GM12891 (cell line): Measurements from ENCODE around the gene DAW1. TPM values are rescaled to one million over a fixed set of nuclear protein-coding genes. Genes with fewer than 3 reads are reported as not detected.
"Not testable (repeated sequence)": the region's sequence is repeated elsewhere in the genome, so short reads cannot be mapped to it uniquely, and the experiment has no call there.

ENCODE experiments used
- DNase-seq: peaks from one replicate; pipeline ENCODE4 v3.0.0; 2011; ENCODE audit warnings: low spot score; ENCODE audit not compliant: insufficient read length
- FAIRE-seq: peaks from 2 replicates; lab custom pipeline; 2011; peaks lifted over from hg19 to GRCh38; lab: Jason Lieb, UNC
- PAX5 ChIP-seq: IDR thresholded peaks from 2 replicates; pipeline ENCODE4 v1.6.1; 2011; ENCODE audit warnings: low read length, moderate library complexity, mild to moderate bottlenecking; ENCODE audit not compliant: insufficient read depth, severe bottlenecking
- POLR2A ChIP-seq: IDR thresholded peaks from 2 replicates; pipeline ENCODE4 v1.6.1; 2011; ENCODE audit warnings: low read depth, low read length, control low read depth
- POLR2AphosphoS5 ChIP-seq: IDR thresholded peaks from 2 replicates; pipeline ENCODE4 v1.6.1; 2011; ENCODE audit warnings: low read depth, low read length, control low read depth
- POU2F2 ChIP-seq: IDR thresholded peaks from 2 replicates; pipeline ENCODE4 v1.6.1; 2011; ENCODE audit warnings: low read depth, mild to moderate bottlenecking, control low read depth, low read length, moderate library complexity
- SPI1 ChIP-seq: IDR thresholded peaks from 2 replicates; pipeline ENCODE4 v1.6.1; 2011; ENCODE audit warnings: low read depth, low read length, control low read depth
- TAF1 ChIP-seq: IDR thresholded peaks from 2 replicates; pipeline ENCODE4 v1.6.1; 2011; ENCODE audit warnings: low read depth, low read length, control low read depth
- polyA plus RNA-seq: library from polyadenylated mRNA; unstranded; fragments of >200 nt; gene quantifications from one replicate; pipeline ENCODE4 v1.2.1, GENCODE V29; 2012; ENCODE audit warnings: low read depth, missing spikeins, inconsistent platforms; ENCODE audit not compliant: missing spikeins

DAW1 gene
- not detected for polyA plus RNA-seq

DNA sequence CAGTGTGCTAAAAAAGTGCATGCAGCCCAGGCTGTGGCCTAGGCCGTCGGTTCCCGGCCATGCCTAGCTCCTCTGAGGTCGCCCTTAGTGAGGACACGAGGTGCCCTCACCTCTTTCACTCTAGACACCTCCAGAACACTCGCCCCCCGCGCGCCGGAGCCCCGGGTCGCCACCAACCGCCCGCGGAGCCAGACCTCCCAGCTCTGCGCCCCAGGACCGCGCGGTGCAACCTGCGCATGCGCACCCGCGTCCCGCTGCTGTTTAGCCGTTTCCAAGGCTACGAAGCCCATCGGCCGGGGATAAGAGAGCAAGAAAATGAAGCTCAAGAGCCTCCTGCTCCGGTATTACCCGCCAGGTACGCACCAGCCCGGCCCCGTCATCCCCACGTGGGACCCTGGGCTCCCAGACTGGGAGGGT is at the start of gene DAW1:
Gene DAW1 (plus strand): TSS at position 257 of the 417 bp plus-strand sequence. CDS start 59 bp downstream, at position 316.
- DNase-seq (peak; percentile 49), FAIRE-seq (no peak)
- TF ChIP-seq POU2F2 = no peak
- TF ChIP-seq PAX5 = no peak
- no peak for TF ChIP-seq TAF1
- no peak for TF ChIP-seq POLR2A
- TF ChIP-seq SPI1 = no peak
- TF ChIP-seq POLR2AphosphoS5 = no peak

- no peak for DNase-seq
- TF ChIP-seq SPI1 (no peak), POU2F2 (no peak), POLR2AphosphoS5 (no peak), PAX5 (no peak), TAF1 (no peak), POLR2A (no peak)
- no peak for FAIRE-seq
Observed at GRCh38 chr2:227822416-227823003, 48.9 kb upstream of the DAW1 start.

DNA sequence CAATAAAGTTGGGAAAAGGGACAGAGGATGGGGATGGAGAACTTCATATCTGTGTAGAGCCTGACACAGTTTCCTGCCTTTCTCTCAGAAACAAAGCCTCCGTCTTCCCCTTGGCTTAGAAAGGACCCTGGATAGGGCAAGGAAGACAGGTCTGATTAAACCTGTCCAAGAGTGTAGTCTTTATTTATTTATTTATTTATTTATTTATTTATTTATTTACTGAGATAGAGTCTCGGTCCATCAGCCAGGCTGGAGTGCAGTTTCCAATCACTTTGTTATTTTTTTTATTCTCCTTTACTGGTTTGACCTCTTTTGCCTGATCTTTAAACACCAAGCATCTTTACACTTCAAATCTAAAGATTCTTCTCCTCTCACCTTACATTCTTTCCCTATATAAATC is 47.5 kb upstream of the DAW1 start:
- TF ChIP-seq POU2F2 = no peak
- no peak for DNase-seq
- FAIRE-seq = no peak

DNA sequence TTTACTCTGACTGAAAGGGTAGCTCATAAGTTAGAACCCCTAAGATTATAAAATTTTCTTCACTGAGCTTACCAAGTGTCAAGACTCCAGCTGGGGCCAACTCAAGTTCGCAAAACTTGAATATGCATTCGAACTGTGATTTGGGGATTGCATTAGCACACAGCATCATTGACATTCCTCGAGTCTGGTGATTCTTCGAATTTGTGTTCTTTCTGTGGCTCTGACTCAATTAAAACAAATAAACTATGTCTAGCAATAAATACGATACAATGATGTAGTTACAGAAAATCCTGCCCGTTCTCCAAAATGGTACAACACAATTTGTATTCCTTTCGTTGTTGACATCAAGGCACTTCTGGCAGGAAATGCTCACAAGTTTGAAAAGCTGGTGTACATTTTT is 46.7 kb upstream of the DAW1 start:
- no peak for FAIRE-seq
- TF ChIP-seq POLR2AphosphoS5 = no peak

GRCh38 chr2:227826019-227826521 is 45.4 kb upstream of the DAW1 start:
- no peak for FAIRE-seq
- TF ChIP-seq PAX5 (no peak), SPI1 (no peak), POLR2A (no peak), TAF1 (no peak)
- DNase-seq = no peak

More for the DNA sequence above, 46.7 kb upstream of the DAW1 start:
- no peak for DNase-seq

GRCh38 chr2:227826563-227826962 is 44.9 kb upstream of the DAW1 start:
- DNase-seq = no peak
- TF ChIP-seq TAF1 = no peak
- no peak for TF ChIP-seq PAX5
- no peak for FAIRE-seq

DNA sequence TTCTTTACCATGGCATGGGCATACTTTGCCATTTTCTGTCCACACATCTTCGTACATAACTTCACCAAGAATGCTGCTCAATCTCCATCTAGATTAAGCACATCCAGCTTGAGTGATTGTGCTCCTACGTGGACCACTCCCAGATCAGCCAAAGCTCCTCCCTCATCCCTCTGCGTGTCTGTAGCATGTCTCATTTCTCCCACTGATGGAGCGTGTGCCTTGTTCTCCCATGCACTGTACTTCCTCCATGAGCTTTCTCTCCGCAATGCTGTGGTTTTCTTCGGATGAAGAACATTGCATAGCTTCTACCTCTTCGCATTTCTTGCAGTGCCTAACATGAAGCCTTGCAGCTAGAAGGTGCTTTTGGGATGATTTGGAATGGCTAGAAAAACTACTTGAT is 44.3 kb upstream of the DAW1 start:
- DNase-seq = no peak
- TF ChIP-seq POLR2AphosphoS5 (no peak), TAF1 (no peak), SPI1 (no peak), POLR2A (no peak), POU2F2 (no peak), PAX5 (no peak)
- FAIRE-seq = no peak

- TF ChIP-seq POU2F2 (no peak), PAX5 (no peak), SPI1 (no peak), POLR2AphosphoS5 (no peak), TAF1 (no peak), POLR2A (no peak)
- DNase-seq (no peak), FAIRE-seq (no peak)
Observed at GRCh38 chr2:227828477-227828912, 42.9 kb upstream of the DAW1 start.

GRCh38 chr2:227829337-227829736 is 42.1 kb upstream of the DAW1 start:
- DNase-seq (no peak), FAIRE-seq (no peak)
- TF ChIP-seq POLR2A = no peak
- TF ChIP-seq SPI1 = peak; percentile 79
- TF ChIP-seq TAF1 = no peak

GRCh38 chr2:227834423-227834822 is 37.0 kb upstream of the DAW1 start:
- no peak for TF ChIP-seq POLR2AphosphoS5
- no peak for TF ChIP-seq POU2F2
- TF ChIP-seq POLR2A = no peak
- no peak for TF ChIP-seq TAF1
- no peak for TF ChIP-seq PAX5
- no peak for TF ChIP-seq SPI1
- no peak for DNase-seq
- FAIRE-seq = no peak

GRCh38 chr2:227834916-227835650 is 36.3 kb upstream of the DAW1 start:
- TF ChIP-seq PAX5 (no peak), POLR2AphosphoS5 (no peak)
- DNase-seq (no peak), FAIRE-seq (no peak)

DNA sequence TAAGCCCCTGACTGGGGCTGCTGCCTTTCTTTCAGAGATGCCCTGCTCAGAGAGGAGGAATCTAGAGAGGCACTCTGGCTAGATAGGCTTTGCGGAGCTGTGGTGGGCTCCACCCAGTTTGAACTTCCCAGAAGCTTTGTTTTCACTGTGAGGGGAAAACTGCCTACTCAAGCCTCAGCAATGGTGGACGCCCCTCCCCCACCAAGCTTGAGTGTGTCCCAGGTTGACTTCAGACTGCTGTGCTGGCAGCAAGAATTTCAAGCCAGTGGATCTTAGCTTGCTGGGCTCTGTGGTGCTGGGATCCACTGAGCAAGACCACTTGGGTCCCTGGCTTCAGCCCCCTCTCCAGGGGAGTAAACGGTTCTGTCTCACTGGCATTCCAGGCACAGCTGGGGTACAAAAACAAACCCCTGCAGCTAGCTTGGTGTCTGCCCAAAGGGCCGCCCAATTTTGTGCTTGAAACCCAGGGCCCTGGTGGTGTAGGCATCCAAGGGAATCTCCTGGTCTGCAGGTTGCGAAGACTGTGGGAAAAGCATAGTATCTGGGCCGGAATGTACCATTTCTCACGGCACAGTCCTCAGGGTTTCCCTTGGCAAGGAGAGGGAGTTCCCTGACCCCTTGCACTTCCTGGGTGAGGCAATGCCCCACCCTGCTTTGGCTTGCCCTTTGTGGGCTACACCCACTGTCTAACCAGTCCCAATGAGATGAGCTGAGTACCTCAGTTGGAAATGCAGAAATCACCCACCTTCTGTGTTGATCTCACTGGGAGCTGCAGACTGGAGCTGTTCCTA is 31.9 kb upstream of the DAW1 start:
- FAIRE-seq, DNase-seq: not testable (repeated sequence)
